PFSK-1 (cell line): ENCODE data around the gene FOXN1.

ENCODE experiments used
- FOXP2 ChIP-seq: optimal IDR thresholded peaks from 2 replicates; pipeline ENCODE3; 2011; ENCODE audit warnings: borderline replicate concordance, control low read depth, inconsistent platforms; ENCODE audit not compliant: insufficient read depth; ENCODE audit errors: extremely low read length, extremely low read depth
- POLR2AphosphoS5 ChIP-seq: IDR thresholded peaks from 2 replicates; pipeline ENCODE4 v1.6.1; 2012; ENCODE audit warnings: low read depth, mild to moderate bottlenecking, control low read depth, low read length, moderate library complexity
- REST ChIP-seq, 2 experiments: IDR thresholded peaks; 2 replicates each; pipeline versions ENCODE4 v1.6.1 to v1.8.0; 2011 to 2012; ENCODE audit warnings: low read depth in 2 of 2, low read length in 2 of 2, control low read depth in 1 of 2, inconsistent platforms in 1 of 2, mild to moderate bottlenecking in 1 of 2, moderate library complexity in 1 of 2; ENCODE audit not compliant: insufficient read depth in 1 of 2
- SIN3A ChIP-seq: IDR thresholded peaks from 2 replicates; pipeline ENCODE4 v1.6.1; 2012; ENCODE audit warnings: mild to moderate bottlenecking, low read length, moderate library complexity, borderline replicate concordance; ENCODE audit not compliant: insufficient read depth
- TAF1 ChIP-seq: IDR thresholded peaks from 2 replicates; pipeline ENCODE4 v1.6.1; 2012; ENCODE audit warnings: low read length, control low read depth, borderline replicate concordance; ENCODE audit not compliant: insufficient read depth

FOXN1 gene

DNA sequence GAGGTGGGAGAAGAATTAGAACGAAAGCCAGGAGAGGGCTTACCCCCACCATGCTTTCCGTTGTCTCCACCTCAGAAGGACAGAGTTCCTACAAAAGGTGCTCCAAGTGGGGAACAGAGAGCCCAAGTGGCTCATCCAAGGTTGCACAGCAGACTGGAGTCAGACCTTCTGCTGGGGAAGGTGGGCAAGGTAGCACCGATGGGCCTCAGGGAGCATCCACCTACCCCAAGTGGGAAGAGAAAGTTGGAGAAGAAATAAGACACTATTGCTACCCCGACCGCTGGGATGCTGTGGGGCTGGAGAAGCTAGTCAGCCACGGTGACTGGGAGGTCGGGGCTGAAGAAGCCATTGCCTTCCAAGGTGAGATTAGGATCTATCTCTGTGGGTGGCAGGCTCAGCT, 24.8 kb downstream of the FOXN1 start:
- TF ChIP-seq SIN3A (no peak), POLR2AphosphoS5 (no peak), FOXP2 (no peak), TAF1 (no peak), REST (IDR thresholded peaks at IDR 0.05; ENCODE audit: insufficient read depth in 1 of 2, low read depth in 2 of 2, low read length in 2 of 2) (no peak)

DNA sequence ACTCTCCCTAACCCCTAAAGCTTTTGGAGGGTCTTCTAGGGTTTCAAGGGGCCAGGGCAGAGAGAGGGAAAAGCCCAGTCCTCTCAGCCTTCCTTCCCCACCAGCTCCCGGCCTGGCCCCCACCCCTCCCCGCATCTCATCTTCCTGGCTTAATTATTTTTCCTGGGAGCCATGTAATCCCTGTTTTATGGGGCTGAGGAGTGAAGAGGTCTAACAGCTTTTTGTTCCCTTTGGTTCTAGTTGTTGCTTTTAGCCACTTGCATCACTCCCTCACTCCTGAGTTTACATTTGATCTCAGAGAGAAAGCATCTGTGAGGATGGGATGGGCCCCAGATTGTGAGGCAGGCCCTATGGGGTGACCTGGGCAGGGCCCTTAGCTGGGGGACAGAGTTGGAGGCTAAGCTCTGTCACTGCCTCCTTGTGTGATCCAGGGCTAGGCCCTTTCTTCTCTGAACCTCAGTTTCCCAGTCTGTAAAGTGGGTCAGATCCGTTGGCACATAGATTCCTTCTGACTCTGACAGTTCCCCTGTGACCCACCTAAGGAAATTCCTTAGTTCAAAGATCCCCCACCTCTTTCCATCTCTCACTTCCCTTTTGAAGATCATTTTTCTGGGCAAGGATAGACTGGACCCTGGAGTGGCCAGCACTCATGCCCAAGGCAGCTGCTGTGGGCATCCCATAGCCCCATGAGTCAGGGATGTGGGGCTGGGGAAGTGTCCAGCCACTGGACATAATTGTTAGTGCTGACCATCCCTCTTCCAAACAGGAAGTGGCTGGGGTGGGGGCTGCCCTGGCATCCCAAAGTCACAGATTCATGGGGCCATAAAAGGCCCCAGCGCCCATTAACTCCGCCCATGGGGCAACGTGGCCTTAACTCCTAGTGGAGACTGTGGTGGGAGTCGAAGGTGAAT, 26.2 kb downstream of the FOXN1 start:
- TF ChIP-seq SIN3A, result no peak
- no peak for TF ChIP-seq TAF1

DNA sequence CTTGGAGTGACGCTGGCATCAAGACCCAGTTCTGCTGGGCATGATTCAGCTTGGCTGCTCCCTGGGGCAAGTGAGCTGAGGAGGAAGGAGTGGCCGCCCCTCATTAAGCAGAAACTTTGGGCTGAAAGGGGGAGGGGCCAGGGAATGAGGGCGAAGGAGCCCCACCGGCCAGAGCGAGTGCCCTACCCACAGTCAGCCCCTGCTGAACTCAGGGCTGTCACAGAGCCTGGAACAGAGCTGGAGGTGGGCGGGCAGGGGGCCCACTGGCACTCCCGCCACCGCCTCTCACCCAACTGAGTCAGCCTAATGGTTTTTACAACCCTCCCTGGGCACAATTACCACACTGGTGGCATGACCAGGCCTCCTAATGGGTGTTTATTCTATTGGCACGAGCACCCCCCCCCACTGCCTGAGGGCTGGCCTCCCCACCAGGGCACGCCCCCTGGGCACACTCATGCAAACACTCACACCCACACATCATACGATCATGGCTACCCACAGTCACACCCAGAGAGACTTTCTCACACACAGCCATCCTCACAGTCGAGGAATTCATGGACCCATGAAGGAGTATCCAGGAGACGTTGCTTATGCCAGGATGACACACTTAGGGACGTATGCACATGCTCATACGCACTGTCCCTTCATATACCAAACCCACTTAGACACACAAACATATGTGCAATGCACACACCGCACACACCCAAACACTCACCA, 27.1 kb downstream of the FOXN1 start:
- no peak for TF ChIP-seq REST (IDR thresholded peaks at IDR 0.05; ENCODE audit: insufficient read depth in 1 of 2, low read depth in 2 of 2, low read length in 2 of 2)
- TF ChIP-seq POLR2AphosphoS5, result no peak
- no peak for TF ChIP-seq TAF1

- TF ChIP-seq REST (IDR thresholded peaks at IDR 0.05; ENCODE audit: insufficient read depth in 1 of 2, low read depth in 2 of 2, low read length in 2 of 2) (no peak), TAF1 (no peak), FOXP2 (no peak), POLR2AphosphoS5 (no peak), SIN3A (no peak)
Observed at GRCh38 chr17:28534740-28535375, 28.7 kb downstream of the FOXN1 start.

DNA sequence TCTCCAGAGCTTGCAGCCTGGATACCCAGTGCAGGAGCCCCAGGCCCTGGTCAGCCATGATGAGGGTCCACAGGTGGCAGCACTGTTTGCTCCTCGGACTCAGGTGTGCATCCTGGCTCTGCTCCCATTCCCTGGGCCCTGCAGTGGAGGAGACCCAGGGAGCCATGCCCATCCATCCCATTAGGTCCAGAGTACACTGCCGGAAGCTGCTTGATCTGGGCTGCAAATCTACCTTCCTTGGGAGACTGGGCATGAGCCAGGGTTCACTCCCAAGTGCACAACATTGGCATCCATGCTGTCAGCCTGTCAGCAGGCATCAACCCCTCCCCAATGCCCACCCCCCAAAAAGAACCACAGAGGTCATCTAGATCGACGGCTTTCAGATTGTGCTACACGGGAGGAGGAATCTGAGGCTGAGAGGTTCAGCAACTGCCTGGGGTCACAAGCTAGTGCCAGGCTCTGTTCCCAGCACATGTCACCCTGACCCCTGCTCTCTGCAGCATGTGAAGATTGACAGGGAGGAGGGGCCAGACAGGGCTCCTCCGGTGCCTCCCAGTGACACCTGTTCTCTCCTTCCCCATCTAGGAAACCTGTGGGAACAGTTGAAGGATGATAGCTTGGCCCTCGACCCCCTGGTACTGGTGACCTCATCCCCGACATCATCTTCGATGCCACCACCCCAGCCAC, 30.5 kb downstream of the FOXN1 start:
- TF ChIP-seq SIN3A (no peak), POLR2AphosphoS5 (no peak), FOXP2 (no peak), TAF1 (no peak), REST (IDR thresholded peaks at IDR 0.05; ENCODE audit: insufficient read depth in 1 of 2, low read depth in 2 of 2, low read length in 2 of 2) (no peak)
